HG03378 (cell line): ENCODE measurements around the gene SND1.

Experiments
- ATAC-seq: cut with Tn5 transposase; IDR thresholded peaks from one replicate; pipeline ENCODE4 v1.9.1; 2021; ENCODE audit warnings: mild to moderate bottlenecking, moderate library complexity; ENCODE audit not compliant: unreplicated experiment

SND1 gene

DNA sequence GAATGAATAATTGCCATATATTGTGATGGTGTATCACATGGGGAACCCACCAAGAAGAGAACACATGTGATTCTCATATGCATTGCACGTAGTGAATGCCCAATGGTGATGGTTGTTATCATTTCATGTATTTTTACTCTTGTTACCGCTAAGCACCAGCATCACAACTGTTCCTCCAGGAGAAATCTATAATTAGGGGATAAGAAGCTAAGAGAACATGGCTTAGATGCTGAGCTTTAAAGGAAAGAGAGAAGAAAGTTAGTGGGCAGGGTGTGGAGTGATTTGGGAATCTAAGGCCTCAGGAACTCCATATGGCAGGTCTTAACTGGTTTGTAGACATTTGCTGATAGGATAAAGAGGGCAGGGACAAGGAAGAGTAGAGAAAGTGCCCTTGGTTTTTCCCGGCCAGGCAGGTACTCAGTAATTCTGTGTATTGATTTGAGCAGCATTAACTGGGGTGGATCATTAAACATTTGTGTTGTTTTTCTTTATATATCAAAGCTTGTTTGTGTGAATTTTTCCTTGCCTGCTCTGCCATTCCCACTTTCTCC, 233.3 kb downstream of the SND1 start:
- no peak for ATAC-seq

- ATAC-seq, result no peak
These were observed 233.8 kb downstream of the SND1 start for GRCh38 chr7:127885843-127886242.

GRCh38 chr7:127886248-127886647, 234.3 kb downstream of the SND1 start:
- ATAC-seq, result no peak

DNA sequence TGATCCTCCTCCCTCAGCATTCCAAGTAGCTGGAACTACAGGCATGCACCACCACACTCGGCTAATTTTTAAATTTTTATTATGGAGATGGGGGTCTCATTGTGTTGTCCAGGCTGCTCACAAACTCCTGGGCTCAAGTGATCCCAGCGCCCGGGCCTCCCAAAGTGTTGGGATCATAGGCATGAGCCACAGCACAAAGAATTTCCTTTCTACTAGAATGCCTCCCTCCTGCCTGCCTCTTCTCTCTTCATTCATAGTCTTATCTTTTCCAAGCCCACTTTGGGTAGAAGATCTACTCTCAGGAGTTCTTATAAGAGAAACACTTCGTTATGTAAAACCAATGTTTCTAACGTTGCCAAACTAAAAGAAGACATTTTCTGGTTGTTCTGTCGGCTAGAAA, 235.1 kb downstream of the SND1 start:
- no peak for ATAC-seq

DNA sequence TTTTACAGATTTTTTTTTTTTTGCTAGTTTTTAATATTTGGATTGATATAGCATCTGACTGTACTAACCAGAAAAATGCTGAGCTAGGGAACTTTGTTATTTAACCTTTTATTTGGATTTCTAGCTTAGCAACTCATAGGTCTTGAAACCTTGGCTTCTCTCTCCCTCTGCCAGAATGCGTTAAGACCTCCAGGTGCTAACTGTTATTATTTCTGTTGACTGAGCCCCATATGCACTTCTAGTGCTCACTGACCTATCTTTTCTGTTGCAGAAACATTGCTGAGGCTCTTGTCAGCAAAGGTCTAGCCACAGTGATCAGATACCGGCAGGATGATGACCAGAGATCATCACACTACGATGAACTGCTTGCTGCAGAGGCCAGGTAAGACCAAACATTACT, 235.6 kb downstream of the SND1 start:
- no peak for ATAC-seq

GRCh38 chr7:127888411-127888810, 236.4 kb downstream of the SND1 start:
- ATAC-seq, result no peak

DNA sequence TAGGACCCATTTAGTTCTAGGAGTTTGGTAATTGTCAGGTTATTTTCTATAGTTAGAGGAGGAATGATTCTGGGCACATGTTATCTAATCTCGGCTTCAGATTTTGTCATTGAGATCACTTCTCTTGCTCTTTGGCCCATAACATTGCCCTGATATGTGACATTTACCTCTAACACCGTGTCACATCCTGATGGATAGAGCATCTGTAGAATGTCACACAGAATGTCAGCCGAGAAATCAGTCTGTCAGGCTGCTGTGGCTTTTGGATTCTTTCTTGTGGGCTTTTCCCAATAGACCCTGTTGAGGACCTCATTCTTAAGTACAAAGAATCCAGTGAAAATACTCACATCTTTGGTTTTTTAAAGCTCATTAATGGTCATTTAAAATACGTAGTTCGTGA, 236.8 kb downstream of the SND1 start:
- no peak for ATAC-seq

DNA sequence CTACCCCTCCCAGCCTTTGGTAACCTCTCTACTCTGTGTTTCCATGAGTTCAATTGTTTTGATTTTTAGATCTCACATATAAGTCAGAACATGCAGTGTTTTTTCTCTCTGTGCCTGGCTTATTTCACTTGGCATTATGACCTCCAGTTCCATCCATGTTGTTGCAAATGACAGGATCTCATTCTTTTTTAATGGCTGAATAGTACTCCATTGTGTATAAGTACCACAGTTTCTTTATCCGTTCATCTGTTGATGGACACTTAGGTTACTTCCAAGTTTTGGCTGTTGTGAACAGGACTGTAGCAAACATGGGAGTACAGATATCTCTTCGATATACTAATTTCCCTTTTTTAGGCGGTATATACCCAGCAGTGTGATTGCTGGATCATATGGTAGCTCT, 237.7 kb downstream of the SND1 start:
- no peak for ATAC-seq

DNA sequence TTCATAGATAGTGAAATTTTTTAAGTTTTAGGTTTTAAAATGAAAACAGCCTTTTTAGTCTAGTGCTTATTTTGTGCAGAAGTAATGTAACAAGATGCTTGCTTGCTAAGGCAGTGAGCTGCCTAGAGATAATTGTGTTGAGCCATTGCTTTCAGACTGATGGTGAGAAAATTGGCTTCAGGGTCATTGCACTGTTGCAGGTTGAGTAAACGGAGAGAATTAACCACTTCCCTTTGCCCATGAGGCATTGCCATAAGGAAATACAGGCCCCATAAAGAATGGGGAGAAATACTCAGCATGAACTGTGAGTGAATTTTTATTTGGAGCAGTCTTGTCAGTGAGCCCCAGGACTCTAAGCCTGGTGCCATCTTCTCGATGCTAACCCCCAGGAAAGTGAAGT, 238.7 kb downstream of the SND1 start:
- ATAC-seq, result no peak

GRCh38 chr7:127891144-127891543, 239.2 kb downstream of the SND1 start:
- ATAC-seq, result no peak

DNA sequence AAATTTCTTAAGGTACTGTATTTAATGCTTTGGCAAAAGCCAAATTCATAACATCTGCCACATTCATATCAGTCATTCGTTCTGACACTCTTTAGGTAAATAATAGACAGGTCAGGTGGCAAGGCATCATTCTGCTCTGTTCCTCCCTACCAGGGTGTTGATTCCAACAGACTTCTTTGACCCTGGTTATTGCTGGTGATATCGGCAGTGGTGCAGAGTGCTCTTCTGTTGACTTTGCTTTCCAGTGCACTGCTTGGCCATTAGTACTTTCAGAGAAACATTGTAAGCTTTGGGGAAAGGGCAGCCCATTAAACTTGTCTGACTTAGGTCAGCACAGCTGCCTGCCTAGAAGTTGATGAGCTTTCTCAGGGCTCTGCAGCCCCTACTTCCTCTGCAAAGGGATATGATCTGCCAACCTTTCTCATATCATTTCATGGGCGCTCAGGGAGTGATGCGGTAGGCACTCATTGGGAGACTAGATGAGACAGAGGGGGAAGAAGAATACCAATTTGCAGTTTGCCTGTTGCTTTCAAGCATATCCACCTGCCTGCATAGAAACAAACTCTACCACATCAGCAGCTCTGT, 240.0 kb downstream of the SND1 start:
- ATAC-seq, result no peak

DNA sequence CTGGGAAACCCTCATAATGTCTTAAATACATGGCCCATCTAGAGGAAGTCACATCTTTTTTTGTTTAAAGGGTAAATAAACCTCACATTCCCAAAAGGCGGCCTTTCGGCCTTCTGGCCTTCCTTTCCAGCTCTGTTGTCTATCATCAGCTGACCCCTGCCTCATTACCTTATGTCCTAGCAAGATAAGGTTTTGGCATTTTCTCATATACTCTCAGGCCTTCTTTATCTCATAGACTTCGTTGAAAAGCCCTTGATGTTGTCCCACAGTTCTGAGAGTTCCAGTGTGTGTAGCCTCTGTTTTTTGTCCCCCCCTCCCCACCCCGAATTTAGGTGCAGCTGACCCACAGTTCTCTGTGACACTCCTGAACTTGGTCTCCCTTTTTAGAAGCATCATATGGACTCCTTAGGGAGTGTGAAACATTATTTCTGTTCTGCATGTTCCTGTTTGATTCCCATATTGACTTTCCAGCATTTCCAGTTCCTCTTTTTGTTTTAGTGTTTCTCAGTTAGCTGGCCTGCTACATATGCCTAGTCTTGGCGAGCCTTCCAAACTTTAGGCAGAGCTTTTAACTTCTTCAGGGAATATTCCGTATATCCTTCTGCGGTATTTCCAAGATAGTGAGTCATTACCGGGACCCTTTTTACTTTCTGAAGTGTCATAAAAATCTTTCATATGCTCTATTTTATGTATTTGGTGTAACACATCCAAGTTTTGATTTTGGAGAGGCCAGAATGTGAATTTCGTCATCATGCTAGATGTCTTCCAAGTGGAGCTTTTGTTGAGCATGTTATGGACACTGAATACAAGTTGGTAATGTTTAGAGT, 240.7 kb downstream of the SND1 start:
- ATAC-seq, result no peak

- no peak for ATAC-seq
These were observed 241.6 kb downstream of the SND1 start for GRCh38 chr7:127893547-127893946.

- no peak for ATAC-seq
These were observed 242.6 kb downstream of the SND1 start for GRCh38 chr7:127894588-127894987.

DNA sequence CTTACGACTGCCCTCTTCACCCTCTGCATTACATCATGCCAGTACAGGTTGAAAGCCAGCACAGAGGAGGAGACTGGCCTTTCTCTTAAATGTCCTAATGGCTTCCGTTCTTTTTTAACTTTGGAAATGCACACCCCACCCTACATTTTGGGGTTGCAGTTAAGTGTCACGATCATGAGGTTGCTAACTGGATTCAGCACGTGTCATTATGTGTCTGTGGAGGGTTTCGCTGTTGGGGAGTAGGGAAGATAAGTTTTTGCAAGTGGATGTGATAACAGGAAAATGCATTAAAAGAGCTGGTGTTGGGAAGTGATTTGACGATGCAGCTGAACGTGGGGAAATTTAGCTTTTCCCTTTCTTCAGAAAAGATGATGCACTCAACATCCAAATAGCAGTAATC, 243.4 kb downstream of the SND1 start:
- ATAC-seq, result no peak

- ATAC-seq, result no peak
These were observed 243.9 kb downstream of the SND1 start for GRCh38 chr7:127895814-127896280.

DNA sequence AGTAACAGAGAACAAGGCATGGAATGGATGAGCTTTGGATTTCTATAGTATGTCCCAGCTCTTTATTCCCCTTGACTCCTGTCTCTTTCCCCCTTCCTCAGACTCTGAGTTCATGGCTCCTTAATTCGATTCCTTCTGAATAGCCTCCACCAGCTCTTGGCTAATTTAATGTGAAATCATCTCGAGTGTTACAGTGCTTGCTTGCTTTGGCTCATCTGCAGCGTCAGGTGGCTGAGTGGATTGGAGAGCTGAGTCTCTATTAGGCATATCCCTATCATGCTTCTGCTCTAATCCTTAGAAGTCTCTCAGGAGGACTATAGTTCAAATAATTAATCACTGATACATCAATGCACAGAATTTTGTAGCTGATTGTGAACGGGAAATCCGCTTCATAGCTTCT, 244.7 kb downstream of the SND1 start:
- no peak for ATAC-seq

DNA sequence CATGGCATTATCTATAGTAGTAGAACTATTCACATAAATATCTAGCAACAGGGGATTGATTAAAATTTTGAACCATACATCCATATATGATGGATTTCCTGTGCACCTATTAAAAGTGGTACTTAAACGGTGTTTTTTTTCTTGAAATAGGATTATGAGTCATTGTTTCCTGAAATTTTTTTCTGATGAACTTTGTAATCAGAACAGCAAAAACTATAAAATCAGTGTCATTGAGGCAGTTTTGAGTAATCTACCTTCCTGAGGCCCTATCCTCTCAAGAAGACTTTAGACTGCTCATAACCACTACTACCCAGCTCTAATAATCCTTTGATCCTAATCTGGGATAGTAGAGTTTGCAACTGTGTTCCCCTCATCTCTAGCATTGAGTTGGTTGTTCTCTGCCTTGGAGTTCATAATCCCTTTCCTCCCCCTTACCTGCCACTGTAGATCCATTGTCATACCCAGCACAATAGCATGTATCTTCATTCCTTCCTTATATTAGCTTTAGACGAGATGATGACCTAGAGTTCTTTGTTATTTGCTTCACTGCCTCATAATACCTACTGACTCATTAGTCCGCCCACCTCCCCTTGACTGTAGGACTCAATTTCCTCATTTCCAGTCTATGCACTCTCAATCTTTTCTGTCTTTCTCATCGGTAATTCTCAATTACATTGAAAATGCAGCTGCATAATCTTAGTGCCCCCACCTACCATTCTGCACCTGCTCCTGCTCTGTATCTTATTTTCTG, 245.9 kb downstream of the SND1 start:
- no peak for ATAC-seq

DNA sequence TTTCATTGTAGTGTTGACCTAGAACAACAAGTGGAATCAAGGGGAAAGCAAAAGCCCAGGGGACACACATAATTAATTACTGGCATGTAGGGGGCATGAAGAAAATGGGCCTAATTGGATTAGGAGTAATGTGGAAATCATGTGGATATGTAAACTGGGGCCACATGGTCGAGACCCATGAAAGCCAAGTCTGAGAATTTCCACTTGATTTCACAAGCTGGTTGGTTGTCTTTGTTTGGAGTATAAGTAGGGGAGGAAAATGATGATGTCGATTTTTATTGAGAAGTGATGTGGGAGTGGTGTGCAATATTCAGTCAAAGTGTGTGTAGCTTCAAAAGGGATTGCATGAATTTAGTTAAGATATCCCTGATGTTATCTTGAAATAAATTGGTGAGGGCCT, 247.4 kb downstream of the SND1 start:
- no peak for ATAC-seq

- no peak for ATAC-seq
These were observed 248.1 kb downstream of the SND1 start for GRCh38 chr7:127900141-127900540.
